ENCODE results near the gene CNOT10.

CNOT10 gene

GRCh38 chr3:32815841-32816438 is 131.0 kb downstream of the CNOT10 start:
- no peak overlapping the region for H3K4me2 ChIP-seq (ENCODE audit: low read length)

GRCh38 chr3:32816439-32817256 is 131.7 kb downstream of the CNOT10 start:
- TF ChIP-seq, protein P1, sequence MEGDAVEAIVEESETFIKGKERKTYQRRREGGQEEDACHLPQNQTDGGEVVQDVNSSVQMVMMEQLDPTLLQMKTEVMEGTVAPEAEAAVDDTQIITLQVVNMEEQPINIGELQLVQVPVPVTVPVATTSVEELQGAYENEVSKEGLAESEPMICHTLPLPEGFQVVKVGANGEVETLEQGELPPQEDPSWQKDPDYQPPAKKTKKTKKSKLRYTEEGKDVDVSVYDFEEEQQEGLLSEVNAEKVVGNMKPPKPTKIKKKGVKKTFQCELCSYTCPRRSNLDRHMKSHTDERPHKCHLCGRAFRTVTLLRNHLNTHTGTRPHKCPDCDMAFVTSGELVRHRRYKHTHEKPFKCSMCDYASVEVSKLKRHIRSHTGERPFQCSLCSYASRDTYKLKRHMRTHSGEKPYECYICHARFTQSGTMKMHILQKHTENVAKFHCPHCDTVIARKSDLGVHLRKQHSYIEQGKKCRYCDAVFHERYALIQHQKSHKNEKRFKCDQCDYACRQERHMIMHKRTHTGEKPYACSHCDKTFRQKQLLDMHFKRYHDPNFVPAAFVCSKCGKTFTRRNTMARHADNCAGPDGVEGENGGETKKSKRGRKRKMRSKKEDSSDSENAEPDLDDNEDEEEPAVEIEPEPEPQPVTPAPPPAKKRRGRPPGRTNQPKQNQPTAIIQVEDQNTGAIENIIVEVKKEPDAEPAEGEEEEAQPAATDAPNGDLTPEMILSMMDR (IDR thresholded peaks at IDR 0.05; ENCODE audit: low read length), result no peak
- TF ChIP-seq EZH2 (IDR thresholded peaks at IDR 0.05; ENCODE audit: borderline replicate concordance, low read length), result no peak
- no peaks in the 10 kb centered on the region for H3F3A ChIP-seq (ENCODE audit: insufficient read depth, low read length)
- H3K27ac ChIP-seq (ENCODE audit: low read depth, low read length, poor library complexity, severe bottlenecking), result no peak overlapping the region
- H3K4me2 ChIP-seq (ENCODE audit: low read length), result no peak overlapping the region
- no peaks in the 10 kb centered on the region for H3K9me3 ChIP-seq (ENCODE audit: low read length)
- H3K27me3 ChIP-seq (ENCODE audit: insufficient read depth, low read length), result no peaks in the 10 kb centered on the region
- H3K36me3 ChIP-seq (ENCODE audit: insufficient read depth, low read length), result no peaks in the 10 kb centered on the region; the same call in 1 of the 2 replicates
- H3K9me2 ChIP-seq (ENCODE audit: low read depth, low read length), result no peaks in the 10 kb centered on the region
- no peak overlapping the region for H3K9ac ChIP-seq (ENCODE audit: low read length)
- H2AFZ ChIP-seq (ENCODE audit: low read length), result no peak overlapping the region
- H3K4me1 ChIP-seq (ENCODE audit: insufficient read depth, low read length, severe bottlenecking), result no peaks in the 10 kb centered on the region
- H3K79me2 ChIP-seq (ENCODE audit: insufficient read depth, low read length), result no peaks in the 10 kb centered on the region
- no peaks in the 10 kb centered on the region for H4K20me1 ChIP-seq (ENCODE audit: insufficient read depth, low read length)
- no peak overlapping the region for H3K4me3 ChIP-seq (ENCODE audit: low read depth, low read length, poor library complexity, severe bottlenecking)

More at GRCh38 chr3:32815841-32816438, 131.0 kb downstream of the CNOT10 start:
- TF ChIP-seq EZH2 (IDR thresholded peaks at IDR 0.05; ENCODE audit: borderline replicate concordance, low read length), result no peak
- Histone ChIP-seq H3K27ac (ENCODE audit: low read depth, low read length, poor library complexity, severe bottlenecking) (no peak overlapping the region), H3K79me2 (ENCODE audit: insufficient read depth, low read length) (no peaks in the 10 kb centered on the region), H3K4me1 (ENCODE audit: insufficient read depth, low read length, severe bottlenecking) (no peaks in the 10 kb centered on the region), H3K36me3 (ENCODE audit: insufficient read depth, low read length) (no peaks in the 10 kb centered on the region; the same call in 1 of the 2 replicates), H3K9me2 (ENCODE audit: low read depth, low read length) (no peaks in the 10 kb centered on the region), H3K4me3 (ENCODE audit: low read depth, low read length, poor library complexity, severe bottlenecking) (no peak overlapping the region), H2AFZ (ENCODE audit: low read length) (no peak overlapping the region), H3K27me3 (ENCODE audit: insufficient read depth, low read length) (no peaks in the 10 kb centered on the region), H4K20me1 (ENCODE audit: insufficient read depth, low read length) (no peaks in the 10 kb centered on the region), H3K9me3 (ENCODE audit: low read length) (no peaks in the 10 kb centered on the region), H3K9ac (ENCODE audit: low read length) (no peak overlapping the region), H3F3A (ENCODE audit: insufficient read depth, low read length) (no peaks in the 10 kb centered on the region)

DNA sequence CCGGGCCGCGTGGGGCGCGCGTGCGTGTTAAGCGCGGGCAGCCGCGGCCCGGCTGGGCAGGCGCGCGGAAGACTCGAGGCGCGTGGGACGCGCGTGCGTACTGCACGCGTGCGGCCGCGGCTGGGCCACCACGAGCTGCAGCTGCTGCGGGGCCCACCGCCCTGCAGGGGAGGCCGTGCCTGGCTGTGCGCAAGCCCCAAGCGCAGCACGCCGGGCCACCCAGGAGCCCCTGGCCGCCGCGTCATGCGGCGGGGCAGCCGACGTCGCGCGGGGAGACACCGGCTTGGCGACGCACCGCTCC is 132.2 kb downstream of the CNOT10 start:
- no peak overlapping the region for H3K27ac ChIP-seq (ENCODE audit: low read depth, low read length, poor library complexity, severe bottlenecking)

More for the DNA sequence above, 132.2 kb downstream of the CNOT10 start:
- H3K9me3 ChIP-seq (ENCODE audit: low read length), result no peaks in the 10 kb centered on the region
- no peak overlapping the region for H3K9ac ChIP-seq (ENCODE audit: low read length)
- H3K79me2 ChIP-seq (ENCODE audit: insufficient read depth, low read length), result no peaks in the 10 kb centered on the region
- TF ChIP-seq EZH2 (IDR thresholded peaks at IDR 0.05; ENCODE audit: borderline replicate concordance, low read length), result no peak
- TF ChIP-seq, protein P1 (IDR thresholded peaks at IDR 0.05; ENCODE audit: low read length), result no peak
- no peaks in the 10 kb centered on the region for H3F3A ChIP-seq (ENCODE audit: insufficient read depth, low read length)
- H2AFZ ChIP-seq (ENCODE audit: low read length), result no peak overlapping the region
- H3K36me3 ChIP-seq (ENCODE audit: insufficient read depth, low read length), result no peaks in the 10 kb centered on the region; the same call in 1 of the 2 replicates
- no peaks in the 10 kb centered on the region; the same call in 1 of the 2 replicates for H3K27me3 ChIP-seq (ENCODE audit: insufficient read depth, low read length)
- H3K4me2 ChIP-seq (ENCODE audit: low read length), result no peak overlapping the region
- H3K4me3 ChIP-seq (ENCODE audit: low read depth, low read length, poor library complexity, severe bottlenecking), result no peak overlapping the region
- no peaks in the 10 kb centered on the region for H3K9me2 ChIP-seq (ENCODE audit: low read depth, low read length)
- H3K4me1 ChIP-seq (ENCODE audit: insufficient read depth, low read length, severe bottlenecking), result no peaks in the 10 kb centered on the region
- no peaks in the 10 kb centered on the region for H4K20me1 ChIP-seq (ENCODE audit: insufficient read depth, low read length)

Data from OCI-LY1 (cell line).